Activated naive CD4-positive, alpha-beta T cell treated with anti-CD3 and anti-CD28 coated beads, Interleukin-2, amount 10 ng/mL, durations not matched to agents 7 days and 5 days (primary cell): ENCODE data around the gene SEPTIN11.

Source experiments
- CTCF ChIA-PET: fragments of 350-600 bp; sonication (Branson Sonifier 250); formaldehyde crosslinking; loops from one replicate; lab custom pipeline; 2021; ENCODE audit warnings: antibody characterized with exemption; lab: Charles Lee
- DNase-seq: peaks from one replicate; pipeline ENCODE4 v3.0.0-alpha.2; 2020
- H3K27ac Mint-ChIP-seq: one replicate; pipeline ENCODE4 v1.8.0; 2021; ENCODE audit warnings: mild to moderate bottlenecking, moderate library complexity, mixed read lengths
- H3K27me3 Mint-ChIP-seq: one replicate; pipeline ENCODE4 v1.8.0; 2021; ENCODE audit warnings: mild to moderate bottlenecking, mixed read lengths
- H3K36me3 Mint-ChIP-seq: one replicate; pipeline ENCODE4 v1.8.0; 2021; ENCODE audit warnings: mixed read lengths
- H3K4me1 Mint-ChIP-seq: one replicate; pipeline ENCODE4 v1.8.0; 2021; ENCODE audit warnings: mixed read lengths
- H3K4me3 Mint-ChIP-seq: one replicate; pipeline ENCODE4 v1.8.0; 2021; ENCODE audit warnings: mild to moderate bottlenecking, moderate library complexity, mixed read lengths
- H3K9me3 Mint-ChIP-seq: one replicate; pipeline ENCODE4 v1.8.0; 2021; ENCODE audit warnings: mixed read lengths

The SEPTIN11 gene

GRCh38 chr4:76995776-76996175 is 46.2 kb downstream of the SEPTIN11 start:
- H3K4me3 Mint-ChIP-seq, result no peak overlapping the region
- H3K27ac Mint-ChIP-seq, result peak overlapping the region; percentile 8
- H3K9me3 Mint-ChIP-seq, result no peaks in the 10 kb centered on the region

GRCh38 chr4:76996445-76996844 is 46.9 kb downstream of the SEPTIN11 start:
- Mint-ChIP-seq H3K27ac (no peak overlapping the region), H3K4me3 (no peak overlapping the region), H3K27me3 (peaks cover 4% of the 10 kb centered on the region), H3K4me1 (peaks cover 48% of the 10 kb centered on the region), H3K36me3 (peaks cover 39% of the 10 kb centered on the region), H3K9me3 (no peaks in the 10 kb centered on the region)
- DNase-seq, result no peak
- CTCF ChIA-PET, result interaction anchor here (1.1 to 1.8 kb wide), 3 partner anchors 30 to 49 kb away, joined by 3 to 8 read pairs (median 3); no protein-coding TSS in a partner anchor

More at GRCh38 chr4:76995776-76996175, 46.2 kb downstream of the SEPTIN11 start:
- peaks cover 8% of the 10 kb centered on the region for H3K27me3 Mint-ChIP-seq
- H3K4me1 Mint-ChIP-seq, result peaks cover 55% of the 10 kb centered on the region
- CTCF ChIA-PET, result interaction anchor here (1.1 to 1.8 kb wide), 4 partner anchors 10 to 49 kb away, joined by 3 to 8 read pairs (median 4); no protein-coding TSS in a partner anchor
- peaks cover 43% of the 10 kb centered on the region for H3K36me3 Mint-ChIP-seq
- no peak for DNase-seq

DNA sequence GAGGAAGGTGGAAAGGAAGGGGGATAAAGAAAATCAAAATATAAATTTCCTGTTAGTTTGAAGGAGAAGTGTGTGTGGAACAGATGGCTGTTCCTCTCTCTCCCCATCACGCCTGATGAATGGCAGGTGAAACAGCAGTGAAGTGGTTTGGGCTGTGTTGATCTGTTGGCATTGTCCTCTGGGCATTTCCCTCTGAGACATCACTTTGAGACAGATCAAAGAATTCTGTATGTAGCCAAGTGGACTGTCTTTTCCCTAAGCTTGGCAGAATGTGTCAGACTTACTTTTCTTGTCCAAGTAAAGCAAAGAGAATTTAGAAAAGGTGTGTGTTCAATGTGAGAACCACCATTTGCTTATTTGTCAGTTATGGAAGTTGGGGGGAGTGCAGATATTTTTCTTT is 47.5 kb downstream of the SEPTIN11 start:
- Mint-ChIP-seq H3K4me1 (peaks cover 41% of the 10 kb centered on the region), H3K27me3 (peaks cover 4% of the 10 kb centered on the region), H3K4me3 (no peak overlapping the region), H3K36me3 (peaks cover 39% of the 10 kb centered on the region), H3K9me3 (no peaks in the 10 kb centered on the region), H3K27ac (no peak overlapping the region)
- DNase-seq, result no peak
- CTCF ChIA-PET, result no interaction called here

DNA sequence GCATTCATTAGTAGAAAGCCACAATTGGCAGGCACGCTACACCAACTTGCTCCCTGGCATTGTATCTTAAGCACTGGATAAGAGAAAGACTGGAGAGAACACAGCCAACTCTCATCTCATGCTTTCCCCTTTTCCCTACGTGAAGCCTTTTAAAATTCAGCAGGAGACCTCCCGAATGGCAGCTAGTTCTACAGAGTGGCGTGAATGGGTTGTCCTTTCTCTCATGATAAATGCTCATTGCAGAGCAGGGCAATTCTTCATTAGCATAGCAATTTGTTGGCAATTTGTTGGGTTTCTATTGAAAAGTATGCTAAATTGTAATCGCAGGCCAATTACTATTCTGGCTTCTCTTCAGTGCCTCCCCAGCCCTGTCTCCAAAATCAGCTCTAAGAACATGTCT is 48.0 kb downstream of the SEPTIN11 start:
- CTCF ChIA-PET, result no interaction called here
- no peak overlapping the region for H3K4me3 Mint-ChIP-seq
- no peak overlapping the region for H3K27ac Mint-ChIP-seq
- peaks cover 37% of the 10 kb centered on the region for H3K36me3 Mint-ChIP-seq
- H3K4me1 Mint-ChIP-seq, result peaks cover 38% of the 10 kb centered on the region
- DNase-seq, result no peak
- no peaks in the 10 kb centered on the region for H3K9me3 Mint-ChIP-seq
- H3K27me3 Mint-ChIP-seq, result peaks cover 4% of the 10 kb centered on the region

GRCh38 chr4:76998251-76998901 is 48.8 kb downstream of the SEPTIN11 start:
- Mint-ChIP-seq H3K36me3 (peaks cover 30% of the 10 kb centered on the region), H3K9me3 (no peaks in the 10 kb centered on the region), H3K27me3 (peaks cover 4% of the 10 kb centered on the region), H3K4me1 (peaks cover 33% of the 10 kb centered on the region), H3K27ac (no peak overlapping the region), H3K4me3 (no peak overlapping the region)
- DNase-seq, result no peak
- CTCF ChIA-PET, result no interaction called here
